Measurements from ENCODE around the gene SWI5.
"Not testable (repeated sequence)": the region's sequence is repeated elsewhere in the genome, so short reads cannot be mapped to it uniquely, and the experiment has no call there.

SWI5 gene

DNA sequence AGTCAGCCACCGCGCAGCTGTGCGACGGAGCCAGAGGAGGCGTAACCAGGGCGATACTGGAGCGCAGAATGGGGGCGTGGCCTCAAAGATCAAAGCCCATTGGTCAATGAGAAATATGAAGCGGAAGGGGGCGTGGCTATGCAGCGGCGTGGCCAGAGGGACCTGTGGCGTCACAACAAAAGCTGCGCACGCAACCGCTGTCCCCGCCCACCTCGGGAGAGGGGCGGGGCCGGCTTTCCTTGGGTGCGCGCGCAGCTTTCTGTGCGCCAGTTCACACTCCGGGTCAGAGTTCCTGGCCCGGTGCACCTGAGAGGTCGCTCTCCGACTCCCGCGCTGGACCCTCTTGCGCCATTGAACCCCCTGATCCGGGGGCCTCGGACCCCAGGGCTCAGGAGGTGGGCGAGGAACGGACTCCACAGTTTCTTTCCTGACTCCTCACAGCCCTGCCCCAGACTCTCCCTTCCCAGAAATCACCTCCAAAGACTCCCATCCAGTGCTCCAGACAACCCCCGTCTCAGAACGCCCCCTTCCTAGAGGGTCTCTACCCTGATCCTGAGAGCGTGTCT is at the start of gene SWI5:
Gene SWI5, plus strand, starts transcription at position 269 of the 566 bp plus-strand sequence.
- DNase-seq = peak; percentile 100

DNA sequence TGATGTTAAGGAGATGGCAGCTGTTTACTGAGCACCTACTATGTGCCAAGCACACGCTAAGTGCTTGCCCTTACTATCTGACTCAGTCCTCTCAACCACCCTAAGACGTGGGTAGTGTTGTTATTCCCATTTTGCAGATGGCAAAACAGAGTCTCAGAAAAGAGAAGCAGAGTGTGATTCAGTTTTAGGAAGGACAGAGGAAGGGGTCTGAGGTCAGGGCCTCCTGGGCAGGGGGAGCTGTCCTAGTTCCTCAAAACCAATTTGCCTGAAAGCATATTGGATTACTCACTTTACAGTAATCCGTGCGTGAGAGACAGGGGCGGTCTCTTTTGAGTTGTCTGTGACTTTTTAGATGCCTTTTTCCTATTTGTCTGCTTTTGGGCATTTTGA is 49.7 kb upstream of the SWI5 start:
- no peak for DNase-seq

DNA sequence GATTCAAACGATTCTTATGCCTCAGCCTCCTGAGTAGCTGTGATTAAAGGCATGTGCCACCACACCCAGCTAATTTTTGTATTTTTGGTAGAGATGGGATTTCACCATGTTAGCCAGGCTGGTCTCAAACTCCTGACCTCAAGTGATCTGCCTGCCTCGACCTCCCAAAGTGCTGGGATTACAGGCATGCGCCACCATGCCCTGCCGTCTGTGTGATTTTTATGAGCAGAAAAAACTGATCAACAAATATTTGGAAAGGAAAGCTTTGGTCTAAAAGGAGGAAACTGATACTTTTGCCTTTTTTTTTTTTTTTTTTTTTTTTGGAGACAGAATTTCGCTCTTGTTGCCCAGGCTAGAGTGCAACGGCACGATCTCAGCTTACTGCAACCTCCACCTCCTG is 45.2 kb upstream of the SWI5 start:
- not testable (repeated sequence) for DNase-seq

- no peak for DNase-seq
Measured at GRCh38 chr9:128231638-128232527, 44.2 kb upstream of the SWI5 start.

DNA sequence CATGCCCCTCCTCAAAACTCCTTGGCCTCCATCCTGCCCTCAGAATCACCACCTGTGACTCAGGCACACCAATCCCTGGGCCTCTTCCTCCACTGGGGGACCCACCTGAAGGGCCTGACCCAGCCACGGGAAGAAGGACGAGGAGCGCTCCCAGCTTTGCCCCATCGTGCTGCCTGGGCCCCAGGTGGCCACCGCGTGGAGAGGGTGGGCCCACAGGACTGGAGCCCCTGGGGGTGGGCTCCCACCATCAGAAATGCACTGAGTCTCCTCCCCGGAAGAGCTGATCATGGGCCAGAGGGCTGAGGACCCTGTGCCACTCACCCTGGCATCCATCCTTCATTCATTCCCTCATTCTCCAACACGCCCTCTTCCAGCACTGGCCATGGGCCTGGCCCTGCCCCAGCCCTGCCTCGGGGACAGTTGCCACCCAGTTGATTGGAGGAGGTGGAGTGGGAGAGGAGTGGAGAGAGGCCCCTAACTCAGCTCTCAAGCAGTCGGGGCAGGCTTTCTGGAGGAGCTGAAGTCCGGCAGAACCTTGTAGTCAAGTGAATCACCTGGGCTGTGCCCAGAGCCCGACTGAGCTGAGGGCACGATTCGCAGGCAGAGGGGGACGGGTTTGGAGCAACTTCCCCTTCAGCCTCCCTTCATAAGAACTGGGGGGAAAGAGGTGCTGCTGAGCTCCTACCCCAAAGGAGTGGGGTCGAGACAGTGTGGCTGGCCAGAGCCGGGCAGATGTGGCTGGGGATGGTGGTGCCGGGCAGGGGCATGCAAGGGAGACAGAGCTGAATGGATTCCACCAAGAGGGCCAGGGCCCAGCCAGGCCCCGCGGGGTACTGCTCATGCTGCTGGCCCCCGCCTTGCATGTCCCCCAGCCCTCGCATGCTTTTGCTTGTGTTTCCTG is 43.3 kb upstream of the SWI5 start:
- DNase-seq = no peak

DNA sequence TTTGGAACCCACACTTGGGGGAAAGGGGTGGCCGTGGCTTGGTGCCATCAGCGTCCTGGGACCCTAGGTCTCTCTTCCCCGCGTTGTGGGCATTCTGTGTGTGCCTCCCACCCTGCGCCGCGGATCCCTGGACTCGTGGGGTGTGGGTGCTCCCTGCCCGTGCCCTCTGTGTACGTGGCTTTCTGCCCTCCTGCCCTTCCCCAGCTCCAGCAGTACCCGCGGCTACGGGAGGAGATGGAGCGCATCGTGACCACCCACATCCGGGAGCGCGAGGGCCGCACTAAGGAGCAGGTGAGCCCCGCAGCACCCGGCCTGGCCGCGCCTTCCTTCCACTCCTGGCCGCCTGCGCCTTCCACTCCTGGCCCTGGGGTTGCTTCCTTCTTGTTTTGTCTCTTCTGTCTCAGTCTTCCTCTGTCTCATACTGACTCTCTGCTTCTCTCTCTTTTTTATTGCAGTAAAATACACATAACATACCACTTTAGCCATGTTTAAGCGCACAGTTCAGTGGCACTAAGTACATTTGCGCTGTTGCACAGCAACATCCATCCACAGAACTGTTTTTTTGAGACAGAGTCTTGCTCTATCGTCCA is 42.2 kb upstream of the SWI5 start:
- no peak for DNase-seq

DNA sequence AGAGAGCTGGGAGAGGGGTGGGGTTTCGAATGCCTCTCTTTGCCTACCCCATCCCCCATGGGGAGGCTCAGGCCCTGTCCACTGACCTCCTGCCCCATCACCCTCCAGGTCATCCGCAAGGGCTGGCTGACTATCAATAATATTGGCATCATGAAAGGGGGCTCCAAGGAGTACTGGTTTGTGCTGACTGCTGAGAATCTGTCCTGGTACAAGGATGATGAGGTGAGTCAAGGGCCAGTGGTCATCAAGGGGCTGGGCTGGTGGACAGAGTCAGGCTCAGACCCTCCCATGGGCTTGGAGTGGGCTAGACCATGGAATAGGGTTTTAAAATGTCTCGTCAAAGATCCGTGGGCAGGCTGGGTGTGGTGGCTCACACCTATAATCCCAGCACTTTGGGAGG is 34.0 kb upstream of the SWI5 start:
- DNase-seq = no peak

DNA sequence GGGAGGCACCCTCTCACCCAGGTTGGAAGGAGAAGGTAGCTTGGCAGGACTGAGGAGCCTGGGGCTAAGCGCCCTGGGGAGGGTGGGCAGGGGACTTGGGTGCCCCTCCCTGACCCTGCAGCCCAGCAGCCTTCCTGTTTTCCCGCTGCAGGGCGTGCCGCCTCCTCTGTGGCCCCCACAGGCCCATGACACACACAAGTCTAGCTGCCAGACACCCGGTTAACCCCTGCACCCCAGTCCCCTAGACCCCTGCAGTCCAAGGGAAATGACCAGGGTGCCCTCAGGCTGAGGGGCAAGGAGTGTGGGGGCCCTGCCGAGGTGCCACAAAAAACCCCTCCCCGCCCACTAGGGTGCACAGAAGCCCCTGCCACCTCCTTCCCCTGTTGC is 33.3 kb upstream of the SWI5 start:
- no peak for DNase-seq

DNA sequence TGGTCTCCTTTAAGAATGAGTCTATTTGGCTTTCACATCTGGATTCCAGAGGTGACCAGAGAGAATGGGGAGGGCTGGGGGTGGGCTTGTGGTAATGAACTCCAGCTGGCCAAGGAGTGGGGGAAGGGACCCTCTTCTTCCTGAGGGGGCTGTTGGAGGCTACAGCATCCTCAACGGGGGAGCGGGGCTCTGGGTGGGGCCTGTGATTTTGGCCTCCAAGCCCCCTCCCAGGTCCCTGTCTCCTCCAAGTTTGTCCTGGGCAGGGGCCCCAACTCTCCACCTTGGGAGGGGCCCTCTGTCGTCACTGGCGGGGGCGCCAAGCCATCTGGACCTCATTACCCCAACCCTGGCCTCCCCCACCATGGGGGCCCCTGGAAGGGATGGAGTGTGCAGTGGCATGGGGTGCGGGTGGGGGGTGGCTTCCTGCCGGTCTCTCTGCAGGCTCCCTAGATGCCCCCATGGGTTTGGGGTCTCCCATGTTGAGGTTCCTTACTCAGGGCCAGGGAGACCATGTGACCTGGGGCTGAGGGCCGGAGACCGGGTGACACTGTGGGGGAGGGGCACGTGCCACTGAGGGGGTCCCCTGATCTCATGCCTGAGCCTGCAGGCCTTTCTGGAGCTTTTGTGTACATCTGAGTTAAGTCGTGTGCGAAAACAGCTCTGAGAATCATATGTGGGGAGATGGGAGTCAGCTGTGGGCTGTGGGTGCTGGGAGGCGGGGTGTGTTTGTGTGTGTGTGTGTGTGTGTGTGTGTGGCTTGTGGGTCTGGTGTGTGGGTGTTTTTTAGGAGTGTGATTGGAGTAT is 32.7 kb upstream of the SWI5 start:
- no peak for DNase-seq

DNA sequence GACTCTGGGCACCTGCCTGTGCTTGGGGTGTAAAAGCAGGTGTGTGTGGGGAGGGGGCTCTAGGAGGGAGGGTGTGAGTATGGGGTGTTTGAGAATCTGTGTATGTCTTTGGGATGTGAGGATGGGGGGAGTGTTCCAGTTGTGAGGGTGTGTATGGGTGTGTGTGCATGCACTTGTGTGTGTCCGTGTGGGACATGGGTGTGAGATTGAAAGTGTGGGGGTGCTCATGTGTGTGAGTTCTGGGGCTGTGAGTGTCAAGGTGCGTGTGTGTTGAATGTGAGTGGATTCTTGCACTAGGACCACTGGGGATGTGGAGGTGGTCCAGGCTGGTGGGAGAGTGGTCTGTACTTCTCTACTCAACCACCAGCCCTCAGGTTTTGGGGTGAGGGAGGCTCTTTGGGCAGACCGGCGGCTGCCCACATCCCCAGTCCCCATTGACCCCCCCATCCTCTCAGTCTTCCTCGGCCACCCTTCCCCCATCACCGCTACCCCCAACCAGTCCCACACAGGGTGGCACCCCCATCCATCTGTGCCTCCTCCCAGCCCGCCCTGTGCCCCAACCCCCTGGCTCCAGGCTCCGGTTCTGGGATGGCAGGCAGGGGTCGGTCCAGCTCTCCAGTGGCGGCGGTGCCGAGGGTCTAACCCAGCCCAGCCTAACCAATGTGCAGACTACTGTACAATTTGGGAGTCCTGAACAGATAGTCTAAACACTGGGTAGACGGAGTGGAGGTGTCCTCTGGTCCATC is 31.8 kb upstream of the SWI5 start:
- DNase-seq = no peak

DNA sequence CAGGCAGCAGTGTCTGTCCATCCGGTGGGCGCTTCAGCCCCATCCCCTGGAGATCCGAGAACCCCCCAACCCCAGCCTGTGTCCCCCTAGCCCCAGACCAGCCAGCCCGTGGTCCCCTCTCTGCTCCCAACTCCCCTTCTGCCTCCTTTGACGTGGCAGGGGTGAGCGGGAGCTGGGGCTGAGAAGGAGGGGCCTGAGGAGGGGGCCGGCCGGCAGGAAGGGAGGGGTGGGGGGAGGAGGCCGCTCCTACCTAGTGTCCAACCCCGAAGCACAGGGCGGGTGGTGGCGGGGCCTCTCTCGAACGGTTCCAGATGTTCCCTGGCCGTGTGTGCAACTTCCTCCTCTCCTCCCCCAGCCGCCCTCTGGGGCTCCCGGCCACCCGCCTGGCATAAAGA is 31.2 kb upstream of the SWI5 start:
- no peak for DNase-seq

DNA sequence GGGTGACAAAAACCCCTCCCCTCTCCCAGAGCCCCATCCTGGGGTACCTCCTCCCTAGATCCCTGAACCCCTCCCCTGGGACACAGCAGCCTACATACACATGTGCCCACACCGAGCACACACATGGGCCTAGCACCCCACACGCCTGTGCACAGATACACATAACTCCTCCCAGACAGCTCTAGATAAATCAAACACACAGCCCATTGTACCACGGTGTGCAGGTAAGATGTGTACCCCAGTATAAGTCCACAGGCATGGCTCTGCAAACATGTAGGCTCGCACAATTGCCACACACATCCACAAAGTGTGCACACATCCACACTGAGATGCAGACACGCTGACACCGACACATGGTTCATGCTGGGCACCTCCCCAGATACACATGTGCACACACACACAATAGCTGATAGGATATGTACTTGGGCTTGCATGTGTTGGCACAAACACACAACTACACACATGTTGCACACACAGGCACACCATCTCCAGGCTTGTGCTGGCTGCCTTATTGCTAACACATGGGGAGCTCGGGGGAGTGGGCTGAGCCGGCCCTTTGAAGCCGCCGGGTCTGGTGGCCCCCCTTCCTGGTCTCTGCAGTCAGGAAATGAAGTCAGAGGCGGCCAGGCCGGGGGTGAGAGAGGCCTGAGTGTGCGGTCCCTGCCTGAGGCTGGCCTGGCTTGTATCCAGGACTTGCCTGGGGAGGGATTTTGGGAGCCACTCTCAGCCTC is 30.5 kb upstream of the SWI5 start:
- DNase-seq = no peak

- no peak for DNase-seq
Measured at GRCh38 chr9:128246471-128246870, 29.6 kb upstream of the SWI5 start.

DNA sequence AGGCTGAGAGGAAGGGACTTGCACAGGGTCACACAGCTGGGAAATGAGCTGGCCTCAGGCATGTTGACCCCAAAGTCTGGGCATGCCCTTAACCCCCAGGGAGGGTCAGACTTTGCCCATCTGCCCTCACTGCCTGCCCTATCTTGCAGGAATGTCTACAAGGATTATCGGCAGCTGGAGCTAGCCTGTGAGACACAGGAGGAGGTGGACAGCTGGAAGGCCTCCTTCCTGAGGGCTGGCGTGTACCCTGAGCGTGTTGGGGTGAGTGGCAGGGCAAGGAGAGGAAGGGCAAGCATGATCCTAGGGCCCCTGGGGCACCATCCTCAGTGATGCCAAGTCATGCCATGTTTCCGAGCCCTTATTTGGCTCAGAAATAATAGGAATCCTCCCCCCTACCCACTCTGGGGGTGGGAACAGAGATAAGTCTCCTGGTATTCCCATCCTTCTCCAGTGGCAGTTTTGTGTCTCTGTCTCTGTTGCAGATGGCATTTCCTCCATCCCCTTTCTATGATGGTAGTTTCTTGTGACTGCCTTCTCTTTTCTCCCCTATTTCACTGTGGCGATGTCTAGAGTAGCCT is 28.8 kb upstream of the SWI5 start:
- no peak for DNase-seq

DNA sequence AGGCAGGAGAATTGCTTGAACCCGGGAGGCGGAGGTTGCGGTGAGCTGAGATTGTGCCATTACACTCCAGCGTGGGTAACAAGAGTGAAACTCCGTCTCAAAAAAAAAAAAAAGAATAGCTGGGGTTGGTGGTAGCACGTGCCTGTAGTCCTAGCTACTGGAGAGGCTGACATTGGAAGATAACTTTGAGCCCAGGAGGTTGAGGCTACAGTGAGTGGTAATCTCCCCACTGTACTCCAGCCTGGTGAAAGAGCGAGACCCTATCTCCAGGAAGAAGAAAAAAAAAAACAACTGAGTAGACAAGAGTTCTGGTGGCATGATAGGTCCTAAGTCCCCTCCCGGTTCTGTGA is 26.5 kb upstream of the SWI5 start:
- no peak for DNase-seq

DNA sequence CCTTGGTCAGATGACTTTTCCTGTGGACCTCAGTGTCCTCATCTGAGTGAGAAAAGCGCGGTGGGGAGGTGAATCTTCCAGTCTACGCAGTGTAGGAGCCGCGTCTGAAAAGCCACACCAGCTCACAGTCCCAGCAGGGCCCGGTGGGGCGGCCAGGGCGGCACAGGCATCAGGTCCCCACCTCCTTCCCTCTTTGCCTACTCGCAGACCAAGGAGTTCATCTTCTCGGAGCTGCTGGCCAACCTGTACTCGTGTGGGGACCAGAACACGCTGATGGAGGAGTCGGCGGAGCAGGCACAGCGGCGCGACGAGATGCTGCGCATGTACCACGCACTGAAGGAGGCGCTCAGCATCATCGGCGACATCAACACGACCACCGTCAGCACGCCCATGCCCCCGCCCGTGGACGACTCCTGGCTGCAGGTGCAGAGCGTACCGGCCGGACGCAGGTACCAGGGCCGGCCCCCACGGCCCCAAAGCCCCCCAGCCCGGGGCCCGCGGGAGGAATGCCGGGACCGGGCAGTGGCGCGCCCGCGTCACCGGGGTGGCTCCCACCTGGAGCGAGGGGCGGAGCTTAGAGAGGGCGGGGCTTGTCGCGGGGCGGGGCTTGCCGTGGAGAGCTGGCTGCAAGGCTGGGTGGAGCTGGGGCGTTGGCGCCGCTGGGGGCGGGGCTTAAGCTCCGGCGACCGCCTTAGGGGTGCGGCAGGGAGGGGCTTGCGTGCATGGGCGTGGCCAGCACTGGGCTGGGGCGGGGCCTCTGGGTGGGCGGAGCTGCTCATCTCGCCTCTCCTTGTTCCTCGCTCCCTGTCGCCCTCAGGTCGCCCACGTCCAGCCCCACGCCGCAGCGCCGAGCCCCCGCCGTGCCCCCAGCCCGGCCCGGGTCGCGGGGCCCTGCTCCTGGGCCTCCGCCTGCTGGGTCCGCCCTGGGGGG is 25.9 kb upstream of the SWI5 start:
- DNase-seq = no peak

- DNase-seq = no peak
Measured at GRCh38 chr9:128250839-128251731, 25.0 kb upstream of the SWI5 start.

DNA sequence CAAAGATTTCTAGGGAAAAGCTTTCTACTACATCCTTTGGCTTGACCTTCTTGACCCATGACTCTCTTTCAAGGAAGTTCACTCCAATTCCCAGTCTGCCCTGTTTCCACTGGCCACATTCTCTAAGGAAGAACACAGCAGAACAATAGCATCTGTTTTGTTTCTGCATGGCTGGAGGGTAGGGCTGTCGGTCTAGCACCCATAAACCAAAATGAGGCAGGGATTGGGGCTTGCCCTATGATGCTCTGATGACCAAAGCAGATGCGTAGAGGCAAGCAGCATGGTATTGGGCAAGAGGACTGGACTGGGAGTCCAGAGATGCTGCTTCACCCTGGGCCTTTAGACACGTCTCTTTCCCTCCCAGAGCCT is 24.4 kb upstream of the SWI5 start:
- no peak for DNase-seq
